Heart left ventricle (tissue), 16 donors: ENCODE measurements around the gene DCDC1. TPM values are rescaled to one million over a fixed set of nuclear protein-coding genes. Genes with fewer than 3 reads are reported as not detected.

Experiments
- ATAC-seq, 4 donors: fragments of 200-7000 bp; cut with Tn5 transposase; one replicate each; pipeline ENCODE4 v1.9.1; 2020 to 2022; ENCODE audit warnings: moderate library complexity in 4 of 4, mild to moderate bottlenecking in 3 of 4, moderate number of reproducible peaks in 1 of 4
- DNase-seq, 5 donors: peaks; one replicate each; pipeline ENCODE4 v3.0.0-alpha.2; 2020
- H3K27ac ChIP-seq, 12 donors: fragments of 200-600 bp; sonication (generic) in 4 of 12; one replicate each; pipeline versions ENCODE4 v1.5.0 to v1.8.0; 2016 to 2022; ENCODE audit warnings: mild to moderate bottlenecking in 2 of 12
- H3K27me3 ChIP-seq, 9 donors: fragments of 200-600 bp; sonication (generic) in 2 of 9; one replicate each; pipeline versions ENCODE4 v1.5.1 to v1.8.0; 2016 to 2022; ENCODE audit warnings: mild to moderate bottlenecking in 3 of 9
- H3K36me3 ChIP-seq, 9 donors: fragments of 200-600 bp; sonication (generic) in 2 of 9; one replicate each; pipeline versions ENCODE4 v1.5.0 to v1.8.0; 2018 to 2022; ENCODE audit warnings: mild to moderate bottlenecking in 2 of 9
- H3K4me1 ChIP-seq, 12 donors: fragments of 200-600 bp; sonication (generic) in 4 of 12; one replicate each; pipeline versions ENCODE4 v1.5.0 to v1.8.0; 2016 to 2022; ENCODE audit warnings: mild to moderate bottlenecking in 3 of 12
- H3K4me3 ChIP-seq, 12 donors: fragments of 200-600 bp; sonication (generic) in 4 of 12; one replicate each; pipeline versions ENCODE4 v1.5.0 to v1.8.0; 2017 to 2022; ENCODE audit warnings: mild to moderate bottlenecking in 9 of 12, moderate library complexity in 4 of 12
- H3K9me3 ChIP-seq, 12 donors: fragments of 200-600 bp; sonication (generic) in 4 of 12; one replicate each; pipeline versions ENCODE4 v1.5.0 to v1.8.0; 2016 to 2022; ENCODE audit warnings: mild to moderate bottlenecking in 1 of 12
- CTCF ChIP-seq, 12 donors: fragments of 200-600 bp; sonication (generic) in 4 of 12; IDR thresholded peaks; one replicate each; pipeline versions ENCODE4 v1.5.0 to v1.8.0; 2018 to 2022; ENCODE audit warnings: antibody characterized with exemption in 12 of 12, mild to moderate bottlenecking in 5 of 12
- POLR2A ChIP-seq, 2 donors: fragments of 450-650 bp; IDR thresholded peaks; one replicate each; pipeline ENCODE4 v1.6.1; 2017; ENCODE audit warnings: antibody characterized with exemption in 2 of 2, mild to moderate bottlenecking in 2 of 2, moderate library complexity in 2 of 2
- WGBS, 4 donors: extraction: QIAGEN DNeasy Blood & Tissue Kit in 2 of 4; methylation state at CpG; one replicate each; pipeline versions ENCODE4 v1.1.5 to v1.1.7; 2013 to 2018; 5-methylcytosine and 5-hydroxymethylcytosine counted together
- intact Hi-C, 10 donors: fragments of 100-400 bp; cut with DNase I; formaldehyde crosslinking; loops; one replicate each; pipeline versions ENCODE4 v1.11.1 to v1.14.2; 2022
- polyA plus RNA-seq, 2 donors: library from polyadenylated mRNA; stranded (reverse); fragments of 200-250 nt; gene quantifications; one replicate each; pipeline ENCODE4 v1.2.3, GENCODE V29; 2013
- total RNA-seq, 9 donors: library from RNA; depleted of rRNA in 2 of 9; stranded (reverse); fragments of >200 nt in 2 of 9; fragmentation: NEBNext Ultra II Directional in 3 of 9; extraction: Animal tissue kit (Norgen Biotek cat#: 25700) in 3 of 9; gene quantifications; one replicate each; pipeline versions ENCODE4 v1.1.0 to v1.2.4, GENCODE V29; 2016 to 2023
- donor health status: ischemic (EF 13 %, LVEDD 7.1; RV severe dilation, severe dysfunction).
- donor health status: healthy with polysubstance abuse.
- donor health status: DM: no; HTN: yes; CAD: no.
- donor health status: DM: no; HTN: no; CAD: no.
- donor health status: ischemic (EF 25% LVEDD 6.9; RV normal size, moderate dysfunction).
- donor health status: ischemic (EF 25% LVEDD 5.7; RV mildly dilated, moderate dysfunction).
- donor health status: healthy.
- donor health status: DM: yes; HTN: yes; CAD: no.
- donor health status: ischemic (EF 35%, LVEDD 5.7; RV mildly dilated, moderate dysfunction).
- donor health status: nonischemic (EF 11% LVEDD 7.7; RV severe dilation, severe dysfunction).
- donor health status: DM: yes; HTN: yes; CAD: no.
- donor health status: PGD.
- donor health status: ischemic (EF 29% LVEDD 5.4; RV normal size, mild dysfunction).
- donor health status: nonischemic (EF 23%, LVEDD 6.1; RV moderate dilation, normal function).

Gene DCDC1
- total and polyA plus RNA-seq, 11 donors: 0.07 to 1.0 (median 0.12) TPM; not detected in 7

GRCh38 chr11:31026315-31026714 lies 343.2 kb downstream of the DCDC1 start:
- Histone ChIP-seq H3K27ac (no peak overlapping the region), H3K4me3 (no peak overlapping the region), H3K4me1 (no peaks in the 10 kb centered on the region), H3K36me3 (no peaks in the 10 kb centered on the region), H3K27me3 (no peaks in the 10 kb centered on the region), H3K9me3 (no peaks in the 10 kb centered on the region)
- intact Hi-C loops: no loop called here
- DNase-seq (no peak), ATAC-seq (no peak)
- TF ChIP-seq CTCF (IDR thresholded peaks at IDR 0.05) (no peak), POLR2A (IDR thresholded peaks at IDR 0.05) (no peak)
- 86 to 91% (median 90%) methylated on average over 6 of the region's 6 CpGs for WGBS, 4 donors

- H3K4me1 ChIP-seq: no peaks in the 10 kb centered on the region
- DNase-seq (no peak), ATAC-seq (no peak)
- TF ChIP-seq CTCF (IDR thresholded peaks at IDR 0.05) (no peak), POLR2A (IDR thresholded peaks at IDR 0.05) (no peak)
- H3K27me3 ChIP-seq: no peaks in the 10 kb centered on the region
- no peaks in the 10 kb centered on the region for H3K36me3 ChIP-seq
- intact Hi-C loops: no loop called here
- no peak overlapping the region for H3K4me3 ChIP-seq
- WGBS, 4 donors: 57 to 71% (median 66%) methylated on average over 2 of the region's 2 CpGs
- H3K9me3 ChIP-seq: no peaks in the 10 kb centered on the region
- H3K27ac ChIP-seq: no peak overlapping the region
These were observed 347.5 kb downstream of the DCDC1 start for GRCh38 chr11:31022080-31022479.

- no peak for ATAC-seq
- WGBS, 4 donors: 68 to 75% (median 72%) methylated on average over 4 of the region's 4 CpGs
- Histone ChIP-seq H3K4me1 (no peaks in the 10 kb centered on the region), H3K27me3 (no peaks in the 10 kb centered on the region), H3K27ac (no peak overlapping the region), H3K4me3 (no peak overlapping the region), H3K36me3 (no peaks in the 10 kb centered on the region), H3K9me3 (no peaks in the 10 kb centered on the region)
- TF ChIP-seq POLR2A (IDR thresholded peaks at IDR 0.05) (no peak), CTCF (IDR thresholded peaks at IDR 0.05) (no peak)
- DNase-seq: no peak
- intact Hi-C loops: no loop called here
These were observed 349.8 kb downstream of the DCDC1 start for GRCh38 chr11:31019786-31020185.

GRCh38 chr11:31005202-31005601 lies 364.3 kb downstream of the DCDC1 start:
- Histone ChIP-seq H3K9me3 (no peaks in the 10 kb centered on the region), H3K27me3 (no peaks in the 10 kb centered on the region), H3K4me1 (no peaks in the 10 kb centered on the region), H3K27ac (no peak overlapping the region), H3K36me3 (no peaks in the 10 kb centered on the region), H3K4me3 (no peak overlapping the region)
- no peak for ATAC-seq
- DNase-seq: no peak
- intact Hi-C loops: no loop called here
- no peak for TF ChIP-seq POLR2A (IDR thresholded peaks at IDR 0.05)
- WGBS, 4 donors: 86 to 92% (median 88%) methylated on average over 1 of the region's 1 CpG

- intact Hi-C loops: no loop called here
- Histone ChIP-seq H3K9me3 (no peaks in the 10 kb centered on the region), H3K4me3 (no peak overlapping the region), H3K36me3 (no peaks in the 10 kb centered on the region), H3K4me1 (no peaks in the 10 kb centered on the region), H3K27ac (no peak overlapping the region), H3K27me3 (peaks cover 0 to 7% (median 0%) of the 10 kb centered on the region in 9 donors)
- ATAC-seq (no peak), DNase-seq (no peak)
- TF ChIP-seq CTCF (IDR thresholded peaks at IDR 0.05) (no peak), POLR2A (IDR thresholded peaks at IDR 0.05) (no peak)
- WGBS, 4 donors: 53 to 68% (median 60%) methylated on average over 3 of the region's 3 CpGs
These were observed 368.1 kb downstream of the DCDC1 start for GRCh38 chr11:31001427-31001826.
